Measurements from ENCODE around the gene UGT2A2.
"Not testable (repeated sequence)": the region's sequence is repeated elsewhere in the genome, so short reads cannot be mapped to it uniquely, and the experiment has no call there.

The UGT2A2 gene

DNA sequence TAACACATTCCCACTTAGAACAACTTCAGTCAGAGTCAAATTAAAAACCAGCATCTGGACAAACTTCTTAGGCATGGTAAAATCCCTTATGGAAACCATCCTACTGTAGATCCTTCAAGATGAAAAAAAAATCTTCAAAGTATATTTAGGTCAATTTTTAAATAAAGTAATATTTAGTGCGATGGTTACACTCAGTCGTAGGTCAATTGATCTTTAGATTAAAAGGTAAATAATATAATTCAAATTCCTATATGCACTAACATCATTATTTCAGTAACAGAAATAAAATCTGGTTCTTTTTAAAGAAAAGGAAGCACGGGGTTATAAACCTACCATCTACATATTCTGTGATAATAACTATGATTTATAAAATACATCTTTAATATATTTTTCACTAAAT is at the start of gene UGT2A2:
TSS of gene UGT2A2 (minus strand) at position 101 of the 400 bp plus-strand sequence. CDS start at position 99, 2 bp downstream.
- no peak for DNase-seq

DNA sequence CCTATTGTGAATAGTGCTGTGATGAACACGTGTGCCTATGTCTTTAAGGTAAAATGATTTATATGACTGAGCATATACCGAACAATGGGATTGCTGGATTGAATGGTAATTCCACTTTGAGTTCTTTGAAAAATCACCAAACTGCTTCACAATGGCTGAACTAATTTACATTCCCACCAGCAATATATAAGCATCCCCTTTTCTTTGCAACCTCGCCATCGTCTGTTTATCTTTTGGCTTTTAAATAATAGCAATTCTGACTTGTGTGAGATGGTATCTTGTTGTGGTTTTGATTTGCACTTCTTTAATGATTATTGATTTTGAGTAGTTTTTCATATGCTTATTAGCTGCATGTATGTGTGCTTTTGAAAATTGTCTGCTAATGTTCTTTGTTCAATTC is 45.4 kb upstream of the UGT2A2 start:
- DNase-seq, result no peak

DNA sequence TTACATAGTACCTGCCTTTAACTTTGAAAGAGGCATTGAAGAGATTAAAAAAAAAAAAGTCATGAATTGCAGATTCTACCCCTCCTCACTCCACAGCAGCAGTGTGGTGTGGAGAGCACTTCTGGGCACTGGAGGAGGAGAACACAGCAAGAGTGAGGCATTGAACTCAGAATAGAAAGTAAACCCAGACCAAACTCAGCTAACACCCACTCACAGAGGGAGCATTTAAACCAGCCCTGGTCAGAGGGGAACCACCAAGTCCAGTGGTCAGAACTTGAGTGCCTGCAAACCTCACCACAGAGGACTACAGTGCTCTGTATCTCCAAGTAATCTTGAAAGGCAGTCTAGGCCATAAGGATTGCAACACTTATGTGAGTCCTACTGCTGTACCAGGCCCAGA is 29.2 kb upstream of the UGT2A2 start:
- no peak for DNase-seq

DNA sequence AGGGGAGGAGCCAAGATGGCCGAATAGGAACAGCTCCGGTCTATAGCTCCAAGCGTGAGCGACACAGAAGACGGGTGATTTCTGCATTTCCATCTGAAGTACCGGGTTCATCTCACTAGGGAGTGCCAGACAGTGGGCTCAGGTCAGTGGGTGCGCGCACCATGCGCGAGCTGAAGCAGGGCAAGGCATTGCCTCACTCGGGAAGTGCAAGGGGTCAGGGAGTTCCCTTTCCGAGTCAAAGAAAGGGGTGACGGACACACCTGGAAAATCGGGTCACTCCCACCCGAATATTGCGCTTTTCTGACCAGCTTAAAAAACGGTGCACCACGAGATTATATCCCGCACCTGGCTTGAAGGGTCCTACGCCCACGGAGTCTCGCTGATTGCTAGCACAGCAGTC is 24.6 kb upstream of the UGT2A2 start:
- not testable (repeated sequence) for DNase-seq

DNA sequence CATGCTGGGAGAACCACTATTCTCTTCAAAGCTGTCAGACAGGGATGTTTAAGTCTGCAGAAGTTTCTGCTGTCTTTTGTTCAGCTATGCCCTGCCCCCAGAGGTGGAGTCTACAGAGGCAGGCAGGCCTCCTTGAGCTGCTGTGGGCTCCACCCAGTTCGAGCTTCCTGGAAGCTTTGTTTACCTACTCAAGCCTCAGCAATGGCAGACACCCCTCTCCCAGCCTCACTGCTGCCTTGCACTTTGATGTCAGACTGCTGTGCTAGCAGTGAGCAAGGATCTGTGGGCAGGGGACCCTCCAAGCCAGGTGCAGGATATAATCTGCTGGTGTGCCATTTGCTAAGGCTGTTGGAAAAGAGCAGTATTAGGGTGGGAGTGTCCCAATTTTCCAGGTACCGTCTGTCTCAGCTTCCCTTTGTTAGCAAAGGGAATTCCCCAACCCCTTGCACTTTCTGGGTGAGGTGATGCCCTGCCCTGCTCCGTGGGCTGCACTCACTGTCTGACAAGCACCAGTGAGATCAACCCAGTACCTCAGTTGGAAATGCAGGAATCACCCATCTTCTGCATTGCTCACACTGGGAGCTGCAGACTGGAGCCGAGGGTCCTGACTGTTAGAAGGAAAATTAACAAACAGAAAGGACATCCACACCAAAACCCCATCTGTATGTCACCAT is 21.8 kb upstream of the UGT2A2 start:
- DNase-seq, result not testable (repeated sequence)

DNA sequence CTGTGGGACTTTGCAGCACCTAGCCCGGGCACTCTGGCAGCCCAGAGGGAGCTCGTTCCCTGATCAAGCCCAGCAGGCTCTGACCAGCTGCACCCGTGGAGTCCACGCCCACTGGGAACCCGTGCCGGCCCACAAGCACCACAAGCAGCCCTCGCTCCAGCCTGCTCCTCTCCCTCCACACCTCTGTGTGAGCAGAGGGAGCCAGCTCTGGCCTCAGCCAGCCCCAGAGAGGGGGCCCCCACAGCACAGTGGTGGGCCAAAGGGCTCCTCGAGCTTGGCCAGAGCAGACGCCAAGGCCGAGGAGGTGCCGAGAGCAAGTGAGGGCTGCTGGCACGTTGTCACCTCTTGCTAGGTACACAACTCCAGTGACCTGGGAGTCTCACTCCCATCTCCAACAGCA is 18.7 kb upstream of the UGT2A2 start:
- DNase-seq, result no peak

DNA sequence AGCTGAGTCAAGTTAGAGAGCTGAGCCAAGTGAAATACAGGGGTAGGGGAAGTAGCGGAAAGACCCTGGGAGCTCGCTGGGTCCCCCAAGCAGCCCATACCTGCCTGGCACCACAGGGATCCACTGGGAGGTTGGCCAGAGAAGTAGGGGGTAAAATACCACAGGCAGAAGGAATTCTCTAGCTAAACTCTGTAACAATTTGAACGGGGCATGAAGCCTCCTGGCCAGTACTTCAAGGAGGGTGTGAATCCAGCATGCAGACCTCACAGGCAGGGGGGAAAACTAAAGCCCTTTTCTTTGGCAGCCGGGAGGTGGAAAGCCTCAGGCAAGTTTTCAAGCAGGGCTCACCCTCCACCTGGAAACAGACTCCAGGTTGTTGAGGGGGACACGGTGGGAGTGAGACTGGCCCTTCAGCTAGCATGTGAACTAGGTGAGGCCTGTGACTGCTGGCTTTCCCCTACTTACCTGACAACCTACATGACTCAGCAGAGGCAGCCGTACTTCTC is 17.3 kb upstream of the UGT2A2 start:
- DNase-seq, result no peak

DNA sequence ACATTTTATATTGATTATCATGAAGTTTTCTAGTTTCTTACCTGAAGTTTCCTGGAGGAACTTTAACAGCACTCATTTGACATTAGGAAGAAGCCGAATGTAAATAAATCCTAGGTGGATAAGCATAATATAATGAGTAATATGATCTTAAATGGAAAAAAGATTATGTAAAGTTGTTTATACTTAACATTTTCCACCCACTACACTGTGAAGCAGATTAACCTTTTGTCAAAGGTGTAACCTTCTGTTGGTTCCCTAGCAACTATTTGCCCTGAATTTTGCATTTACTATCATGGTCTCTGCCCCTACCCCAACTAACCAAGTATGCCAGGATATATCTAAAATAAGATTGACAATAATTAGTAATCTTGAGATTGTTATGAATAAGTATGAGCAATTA is 13.7 kb upstream of the UGT2A2 start, which contains the start of gene UGT2A1:
TSS of gene UGT2A1 (minus strand) at position 101 of the 400 bp plus-strand sequence. CDS start 5,603 bp downstream, outside the sequence.
- no peak for DNase-seq

DNA sequence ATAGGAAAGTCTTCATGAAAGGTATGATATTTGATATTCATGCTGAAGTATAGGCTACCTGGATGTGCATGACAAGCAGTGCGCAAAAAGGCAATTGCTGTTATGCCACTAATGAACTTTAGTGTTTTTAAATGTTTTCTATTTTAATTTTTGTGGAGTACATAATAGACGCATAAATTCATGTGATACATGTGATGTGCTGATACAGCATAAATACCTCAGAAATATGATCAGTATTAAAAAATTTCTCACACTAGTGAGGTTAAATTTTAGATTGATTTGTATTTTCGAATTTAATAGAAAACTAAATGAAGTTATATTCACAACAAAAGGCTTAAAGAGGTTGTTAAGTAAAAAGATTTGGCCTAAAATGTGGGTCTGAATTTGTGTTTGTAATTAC is 11.4 kb upstream of the UGT2A2 start:
- DNase-seq, result no peak

DNA sequence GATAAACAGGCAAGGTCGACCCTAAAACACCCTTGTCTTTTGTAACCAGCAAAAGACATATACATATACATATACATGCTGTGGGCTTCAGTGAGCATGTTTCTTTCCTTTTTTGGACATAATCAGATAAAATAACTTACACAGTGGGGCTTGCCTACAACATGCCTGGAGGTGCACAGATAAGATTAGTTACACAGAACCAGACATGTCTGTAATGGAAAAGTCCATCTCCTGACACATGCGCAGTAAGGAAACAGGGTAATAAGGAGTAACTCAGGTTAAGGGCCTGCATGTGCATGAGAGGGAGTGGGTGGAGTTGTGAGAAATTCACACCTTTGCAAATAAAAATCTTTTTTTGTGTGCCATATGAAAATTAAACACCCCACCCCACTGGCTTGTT is 10.2 kb upstream of the UGT2A2 start:
- no peak for DNase-seq

DNA sequence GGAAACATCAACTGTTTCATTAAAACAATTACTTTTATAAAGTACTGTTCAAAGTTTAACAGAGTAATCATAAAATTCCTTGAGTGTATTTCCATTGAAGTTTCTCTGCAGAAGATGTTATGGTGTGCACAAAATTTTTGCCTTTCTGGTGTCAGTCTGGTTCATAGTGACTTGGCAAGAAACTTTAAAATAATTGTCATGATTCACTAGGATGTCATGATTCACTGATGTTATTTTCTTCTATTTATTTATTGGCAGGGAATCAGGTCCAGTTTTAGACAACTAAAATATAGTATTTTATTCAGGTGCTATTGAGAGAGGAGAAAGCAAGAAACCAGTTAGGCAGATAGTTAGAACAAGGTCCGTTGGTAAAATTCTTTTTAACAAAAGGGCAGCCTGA is 9.8 kb upstream of the UGT2A2 start:
- DNase-seq, result no peak

DNA sequence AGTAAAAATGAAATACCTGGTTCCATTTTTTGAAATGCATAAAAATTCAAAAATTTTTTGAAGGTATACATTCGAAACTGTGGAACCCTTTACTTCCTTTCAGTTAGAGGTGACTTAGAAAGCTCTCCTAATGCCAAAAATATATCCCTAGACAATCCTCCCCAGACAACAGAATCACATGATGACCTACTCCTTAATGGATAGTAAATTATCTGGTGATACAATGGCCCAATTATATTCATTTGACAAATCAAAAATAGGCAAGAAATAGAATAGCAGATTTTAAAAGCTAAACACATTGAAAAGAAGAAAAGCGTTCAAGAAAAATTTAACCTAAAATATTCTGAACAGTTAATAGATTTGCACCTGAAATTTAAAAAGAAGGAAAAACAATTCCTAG is 3.5 kb upstream of the UGT2A2 start:
- DNase-seq, result no peak

DNA sequence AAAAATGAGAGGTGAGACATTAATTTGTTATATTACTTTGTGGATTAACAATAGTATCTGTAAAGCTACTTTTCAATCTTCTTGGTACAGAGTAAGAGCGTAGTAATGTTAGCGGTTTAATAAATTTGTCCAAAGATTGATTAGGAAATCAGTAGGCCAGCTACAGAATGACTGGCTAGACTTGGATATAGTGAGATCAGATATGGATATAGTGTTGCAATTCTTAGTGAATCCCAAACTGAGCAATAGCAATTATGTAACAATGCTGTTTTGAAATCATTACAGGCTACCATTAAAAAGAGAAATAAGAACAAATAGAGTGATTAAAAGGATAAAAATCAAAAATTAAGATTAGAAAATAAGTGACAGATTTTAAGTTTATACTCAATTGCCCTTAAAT is 847 bp upstream of the UGT2A2 start:
- no peak for DNase-seq

DNA sequence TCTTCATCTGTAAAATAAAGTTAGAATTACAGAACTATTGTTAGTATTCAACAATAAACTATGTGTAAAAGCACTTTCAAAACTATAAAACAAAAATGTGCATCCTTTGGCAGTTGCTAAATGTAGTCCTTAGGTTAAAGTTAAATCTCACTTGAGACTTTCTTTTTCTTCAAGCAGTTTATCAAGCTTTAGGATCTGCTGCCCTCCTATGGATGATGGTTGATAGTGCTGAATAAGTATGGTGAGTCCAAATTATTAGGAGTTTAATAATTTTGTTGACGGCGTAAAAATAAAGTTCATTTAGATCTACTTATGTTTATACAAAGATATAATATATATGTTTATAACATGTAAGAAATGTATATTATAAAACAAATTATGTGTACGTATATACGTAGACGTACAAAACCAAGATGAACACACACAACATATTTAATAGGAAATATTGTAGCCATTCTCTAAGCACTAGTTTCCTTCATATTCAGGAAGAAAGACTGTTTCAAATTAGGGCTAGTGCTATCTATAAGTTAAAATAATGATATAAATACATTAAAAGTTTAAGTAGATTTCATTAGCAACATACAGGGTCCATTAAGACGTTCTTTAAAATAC is 22.3 kb downstream of the UGT2A2 start:
- peak in 1 of 2 experiments; percentile 5 for DNase-seq

DNA sequence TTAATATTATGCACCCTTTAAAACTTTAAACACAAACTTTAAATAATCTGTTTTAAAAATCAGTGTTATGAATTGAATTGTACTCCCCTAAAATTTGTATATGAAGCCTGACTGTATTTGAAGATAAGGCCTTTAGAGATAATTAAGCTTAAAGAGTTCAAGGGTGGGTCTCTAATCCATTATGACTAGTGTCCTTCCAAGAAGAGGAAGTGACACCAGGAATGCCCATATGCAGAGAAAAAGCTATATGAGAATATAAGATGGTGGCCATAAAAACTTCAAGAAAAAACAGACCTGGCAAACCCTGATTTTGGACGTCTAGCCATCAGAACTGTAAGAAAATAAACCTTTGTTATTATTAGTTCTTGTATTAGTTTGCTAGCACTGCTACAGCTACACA is 29.0 kb downstream of the UGT2A2 start:
- no peak for DNase-seq

DNA sequence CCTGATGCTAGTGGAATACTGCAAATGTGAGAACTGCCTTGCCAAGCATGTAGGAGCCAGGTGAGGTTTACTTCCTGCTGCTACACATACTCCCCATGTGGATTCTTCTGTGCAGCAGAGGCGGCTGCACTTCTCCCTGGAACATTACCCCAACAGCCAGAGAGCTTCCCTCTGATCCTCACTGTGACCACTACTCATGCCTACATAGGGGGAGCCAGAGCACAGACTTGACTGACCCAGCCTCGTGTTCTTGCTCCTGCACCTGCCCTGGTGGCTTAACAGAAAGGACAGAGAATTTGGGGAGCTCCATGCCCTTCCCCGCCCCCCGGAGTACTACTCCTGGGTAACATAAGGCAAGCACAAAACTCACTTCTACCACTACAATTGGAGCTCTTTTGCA is 38.4 kb downstream of the UGT2A2 start:
- DNase-seq, result no peak

DNA sequence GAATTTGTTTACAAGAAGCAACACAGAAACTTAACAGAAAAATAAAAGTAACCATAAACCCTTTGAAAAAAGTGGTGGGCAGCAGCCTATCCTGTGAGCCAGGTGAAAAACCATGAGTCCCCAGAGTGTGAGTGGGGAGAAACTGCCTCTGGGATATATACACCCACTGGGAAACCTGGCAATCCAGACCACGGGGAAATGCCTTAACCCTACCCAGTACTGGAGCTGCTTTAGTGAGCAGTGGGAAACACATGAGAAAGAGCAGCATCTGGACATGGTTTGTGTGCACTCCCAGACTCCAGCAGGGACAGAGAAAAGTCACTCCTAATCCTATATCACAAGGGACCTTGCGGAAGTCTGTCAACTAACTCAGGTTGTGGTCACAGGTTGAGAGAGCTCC is 39.4 kb downstream of the UGT2A2 start:
- DNase-seq, result no peak

DNA sequence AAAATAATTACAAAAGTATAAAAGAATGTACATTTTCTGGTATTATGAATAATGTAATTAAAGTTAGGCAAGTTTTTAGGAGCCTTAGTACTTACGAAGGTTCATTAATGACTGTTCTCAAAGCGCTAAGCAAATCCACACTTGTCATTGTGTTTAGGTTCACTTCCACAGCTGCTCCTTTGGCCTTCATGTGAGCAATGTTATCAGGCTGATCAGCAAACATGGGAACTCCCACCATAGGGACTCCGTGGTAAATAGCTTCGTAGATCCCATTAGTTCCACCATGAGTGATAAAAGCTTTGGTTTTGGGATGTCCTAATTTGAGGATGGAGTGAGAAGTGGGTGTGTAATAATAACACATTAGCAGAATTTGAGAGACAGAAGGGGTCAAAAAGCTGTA is 45.1 kb downstream of the UGT2A2 start:
- DNase-seq, result no peak

DNA sequence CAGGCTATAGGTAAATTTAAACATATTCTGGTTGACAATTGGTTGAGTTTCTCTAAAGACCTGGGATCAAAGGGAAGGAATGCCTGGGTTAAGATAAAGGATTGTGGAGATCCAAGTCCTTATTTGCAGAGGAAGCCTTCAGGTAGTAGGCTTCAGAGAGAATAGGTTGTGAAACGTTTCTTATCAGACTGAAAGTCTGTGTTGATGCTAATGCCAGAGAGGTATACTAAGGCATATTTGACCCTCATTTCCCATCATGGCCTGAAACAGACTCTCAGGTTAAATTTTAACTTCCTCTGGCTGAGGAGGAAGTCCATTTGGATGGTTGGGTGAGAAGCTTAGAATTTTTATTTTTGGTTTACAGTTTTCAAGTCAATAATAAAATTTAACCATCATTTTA is 48.1 kb downstream of the UGT2A2 start:
- DNase-seq, result no peak

DNA sequence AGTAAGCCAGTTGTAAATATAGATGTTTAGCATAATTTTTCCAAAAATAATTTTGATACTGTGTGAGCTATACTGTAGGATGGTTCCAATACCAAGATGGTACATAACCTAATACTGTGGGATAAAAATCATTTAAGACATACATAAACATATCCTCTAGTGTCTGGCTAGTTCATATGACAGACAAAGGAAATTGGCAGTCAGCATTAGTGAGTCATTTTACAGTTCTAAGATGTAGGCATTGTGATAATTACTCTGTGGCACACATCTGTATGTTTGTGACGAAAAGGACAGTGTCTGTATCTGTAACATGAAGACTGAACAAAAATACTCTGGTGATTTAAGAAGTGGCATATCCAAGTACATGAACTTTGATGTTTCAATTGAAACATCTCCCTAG is 49.6 kb downstream of the UGT2A2 start:
- DNase-seq, result no peak

DNA sequence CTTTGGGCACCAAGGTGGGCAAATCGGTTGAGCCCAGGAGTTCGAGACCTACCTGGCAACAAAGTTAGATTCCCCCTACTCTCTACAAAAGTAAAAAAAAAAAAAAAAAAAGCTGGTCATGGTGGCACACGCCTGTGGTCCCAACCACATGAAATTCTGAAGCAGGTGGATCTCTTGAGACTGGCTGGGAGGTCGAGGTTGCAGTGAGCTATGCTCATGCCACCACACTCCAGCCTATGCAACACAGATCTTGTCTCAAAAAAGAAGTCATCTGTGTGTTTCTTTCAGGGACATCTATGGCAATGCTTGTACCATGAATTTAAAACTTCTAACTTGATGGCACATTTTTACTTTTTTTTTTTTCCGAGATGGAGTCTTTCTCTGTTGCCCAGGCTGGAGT is 55.3 kb downstream of the UGT2A2 start:
- no peak for DNase-seq

DNA sequence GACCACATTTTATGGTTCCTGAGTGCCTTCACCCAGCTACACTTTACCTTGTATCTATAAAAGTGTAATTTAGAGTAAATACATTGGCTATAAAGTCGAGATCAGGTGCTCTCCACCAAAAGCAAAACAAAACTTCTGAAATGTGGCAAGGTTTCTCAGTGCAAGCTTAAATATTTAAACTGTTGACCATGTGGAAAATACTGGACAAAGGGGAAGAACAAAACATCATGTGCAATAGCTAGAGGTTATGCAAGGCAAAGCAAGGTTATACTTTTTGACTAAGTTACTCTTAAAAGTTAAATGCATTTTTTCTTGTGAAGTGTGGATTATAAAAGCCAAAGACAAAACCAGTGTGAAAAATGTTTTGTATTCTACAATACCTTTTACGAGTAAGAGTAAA is 55.9 kb downstream of the UGT2A2 start:
- no peak for DNase-seq

DNA sequence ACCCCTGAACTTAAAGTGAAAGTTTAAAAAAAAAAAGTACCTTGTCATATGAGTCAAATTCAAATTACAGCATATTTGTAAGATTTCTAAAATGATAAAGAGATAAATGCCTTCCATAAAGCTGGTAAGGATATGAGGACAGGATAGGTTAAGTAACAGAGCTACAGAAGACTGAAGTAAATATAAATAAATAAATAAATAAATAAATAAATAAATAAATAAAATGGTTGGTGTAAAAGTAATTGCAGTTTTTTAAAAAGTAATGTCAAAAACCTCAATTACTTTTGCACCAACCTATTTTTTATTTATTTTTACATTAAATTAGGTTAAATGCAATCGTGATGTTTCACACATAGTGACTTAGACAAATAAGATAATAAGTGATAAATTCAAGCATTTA is 62.2 kb downstream of the UGT2A2 start:
- no peak for DNase-seq

DNA sequence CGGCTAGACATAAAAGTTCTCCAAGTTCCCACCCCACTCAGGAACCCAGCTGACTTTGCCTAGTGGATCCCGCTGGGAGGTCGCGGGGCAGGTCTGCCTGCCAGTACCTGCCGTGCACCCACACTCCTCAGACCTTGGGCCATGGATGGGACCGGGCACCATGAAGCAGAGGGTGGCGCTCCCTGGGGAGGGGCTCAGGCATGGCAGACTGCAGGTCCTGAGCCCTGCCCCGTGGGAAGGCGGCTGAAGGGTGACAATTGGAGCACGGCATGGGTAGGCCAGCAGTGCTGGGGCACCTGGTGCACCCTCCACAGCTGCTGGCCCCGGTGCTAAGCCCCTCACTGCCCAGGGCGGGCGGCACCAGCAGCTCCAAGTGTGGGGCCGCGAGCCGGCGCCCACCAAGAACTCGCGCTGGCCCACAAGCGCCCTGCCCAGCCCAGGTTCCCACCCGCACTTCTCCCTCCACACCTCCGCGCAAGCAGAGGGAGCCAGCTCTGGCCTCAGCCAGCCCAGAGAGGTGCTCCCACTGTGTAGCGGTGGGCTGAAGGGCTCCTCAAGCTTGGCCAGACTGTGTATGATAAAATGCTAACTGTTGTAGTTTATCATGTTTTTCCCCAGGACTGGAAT is 63.1 kb downstream of the UGT2A2 start:
- DNase-seq, result no peak

All from NCI-H2081 (cell line).